ENCODE results near the gene MRM3. TPM values are rescaled to one million over a fixed set of nuclear protein-coding genes. Genes with fewer than 3 reads are reported as not detected.
"Not testable (repeated sequence)": the region's sequence is repeated elsewhere in the genome, so short reads cannot be mapped to it uniquely, and the experiment has no call there.

The MRM3 gene
- polyA plus RNA-seq, 10 donors, result 10.5 to 14.1 (median 12.7) TPM

GRCh38 chr17:752620-753219, 29.4 kb upstream of the MRM3 start:
- DNase-seq, result peak; percentile 70 to 90 (median 76)

GRCh38 chr17:753418-753817, 28.7 kb upstream of the MRM3 start:
- peak in 1 of 3 donors; percentile 31 for DNase-seq

GRCh38 chr17:755319-755961, 26.7 kb upstream of the MRM3 start:
- DNase-seq, result not testable (repeated sequence)

- not testable (repeated sequence) for DNase-seq
These were observed 26.1 kb upstream of the MRM3 start for GRCh38 chr17:756010-756567.

- DNase-seq, result no peak
These were observed 22.2 kb upstream of the MRM3 start for GRCh38 chr17:759964-760363.

GRCh38 chr17:760371-760770, 21.8 kb upstream of the MRM3 start:
- DNase-seq, result no peak

GRCh38 chr17:767076-767475, 15.1 kb upstream of the MRM3 start:
- DNase-seq, result no peak

GRCh38 chr17:773016-773415, 9.1 kb upstream of the MRM3 start:
- DNase-seq, result no peak

- no peak for DNase-seq
These were observed 8.5 kb upstream of the MRM3 start for GRCh38 chr17:773467-774312.

GRCh38 chr17:774313-774584, 7.9 kb upstream of the MRM3 start:
- no peak for DNase-seq

- DNase-seq, result no peak
These were observed 4.1 kb upstream of the MRM3 start for GRCh38 chr17:778096-778495.

- DNase-seq, result no peak
These were observed 2.0 kb downstream of the MRM3 start for GRCh38 chr17:784143-784542.

- not testable (repeated sequence) for DNase-seq
These were observed 3.7 kb downstream of the MRM3 start for GRCh38 chr17:785901-786300.

- no peak for DNase-seq
These were observed 5.6 kb downstream of the MRM3 start for GRCh38 chr17:787641-788221.

- no peak for DNase-seq
These were observed 6.4 kb downstream of the MRM3 start for GRCh38 chr17:788551-788950.

- DNase-seq, result no peak
These were observed 7.1 kb downstream of the MRM3 start for GRCh38 chr17:789160-789840.

GRCh38 chr17:789931-790873, 8.0 kb downstream of the MRM3 start:
- DNase-seq, result not testable (repeated sequence)

- DNase-seq, result not testable (repeated sequence)
These were observed 8.7 kb downstream of the MRM3 start for GRCh38 chr17:790874-791247.

GRCh38 chr17:791829-792228, 9.7 kb downstream of the MRM3 start:
- DNase-seq, result no peak

GRCh38 chr17:792277-792676, 10.1 kb downstream of the MRM3 start:
- peak in 1 of 3 donors; percentile 27 for DNase-seq

GRCh38 chr17:794876-795275, 12.7 kb downstream of the MRM3 start:
- peak; percentile 81 to 94 (median 91) for DNase-seq
